Neural progenitor cell (in vitro differentiated cells): ENCODE measurements around the gene TEP1.

Source experiments
- CTCF ChIP-seq: fragments of 200-600 bp; sonication (generic); IDR thresholded peaks from 2 replicates; pipeline ENCODE4 v1.5.1; 2017; ENCODE audit warnings: antibody characterized with exemption, mild to moderate bottlenecking
- EZH2 ChIP-seq: fragments of 200-600 bp; sonication (generic); IDR thresholded peaks from 2 replicates; pipeline ENCODE4 v1.6.1; 2017; ENCODE audit warnings: antibody characterized with exemption, mild to moderate bottlenecking, moderate library complexity
- EZH2phosphoT487 ChIP-seq: fragments of 200-600 bp; sonication (generic); IDR thresholded peaks from 2 replicates; pipeline ENCODE4 v1.6.1; 2017; ENCODE audit warnings: antibody characterized with exemption

- TF ChIP-seq CTCF = no peak
- TF ChIP-seq EZH2 = no peak
- no peak for TF ChIP-seq EZH2phosphoT487
Measured at GRCh38 chr14:20461225-20462141, 48.2 kb upstream of the TEP1 start, which contains the start of gene PIP4P1.
